IMR-90 (cell line): ENCODE results near the gene PLPP7.

Experiments used
- CEBPB ChIP-seq: IDR thresholded peaks from 2 replicates; pipeline ENCODE4 v1.6.1; 2012; ENCODE audit warnings: low read depth, low read length, improper control_type of control experiment
- FOS ChIP-seq: fragments of 150-350 bp; IDR thresholded peaks from 2 replicates; pipeline ENCODE4 v1.6.1; 2016; ENCODE audit warnings: low read depth, low read length
- MAFK ChIP-seq: IDR thresholded peaks from 2 replicates; pipeline ENCODE4 v1.6.1; 2012; ENCODE audit warnings: low read depth, low read length, improper control_type of control experiment
- NFE2L2 ChIP-seq: fragments of 150-350 bp; IDR thresholded peaks from 2 replicates; pipeline ENCODE4 v1.6.1; 2016; ENCODE audit warnings: low read depth, mild to moderate bottlenecking, low read length
- POLR2A ChIP-seq: IDR thresholded peaks from 2 replicates; pipeline ENCODE4 v1.6.1; 2012; ENCODE audit warnings: mild to moderate bottlenecking, low read depth, low read length
- RAD21 ChIP-seq: IDR thresholded peaks from 2 replicates; pipeline ENCODE4 v1.6.1; 2012; ENCODE audit warnings: low read length, improper control_type of control experiment
- SMC3 ChIP-seq: fragments of 150-350 bp; IDR thresholded peaks from 2 replicates; pipeline ENCODE4 v1.6.1; 2016; ENCODE audit warnings: low read depth, mild to moderate bottlenecking, antibody characterized with exemption, low read length, moderate library complexity
- TF ChIP-seq, protein P1 (sequence below): conservative IDR thresholded peaks from 2 replicates; pipeline ENCODE4 v1.5.1; 2012; ENCODE audit warnings: mild to moderate bottlenecking, low read depth, low read length, improper control_type of control experiment
- TF ChIP-seq, protein P2 (sequence below): fragments of 150-350 bp; IDR thresholded peaks from 2 replicates; pipeline ENCODE4 v1.6.1; 2016; ENCODE audit warnings: low read depth, mild to moderate bottlenecking, low read length, moderate library complexity, borderline replicate concordance
- TF ChIP-seq, protein P3 (sequence below): fragments of 150-350 bp; IDR thresholded peaks from 2 replicates; pipeline ENCODE4 v1.6.1; 2017; ENCODE audit warnings: mild to moderate bottlenecking, antibody characterized with exemption, low read length, low read depth

DNA sequence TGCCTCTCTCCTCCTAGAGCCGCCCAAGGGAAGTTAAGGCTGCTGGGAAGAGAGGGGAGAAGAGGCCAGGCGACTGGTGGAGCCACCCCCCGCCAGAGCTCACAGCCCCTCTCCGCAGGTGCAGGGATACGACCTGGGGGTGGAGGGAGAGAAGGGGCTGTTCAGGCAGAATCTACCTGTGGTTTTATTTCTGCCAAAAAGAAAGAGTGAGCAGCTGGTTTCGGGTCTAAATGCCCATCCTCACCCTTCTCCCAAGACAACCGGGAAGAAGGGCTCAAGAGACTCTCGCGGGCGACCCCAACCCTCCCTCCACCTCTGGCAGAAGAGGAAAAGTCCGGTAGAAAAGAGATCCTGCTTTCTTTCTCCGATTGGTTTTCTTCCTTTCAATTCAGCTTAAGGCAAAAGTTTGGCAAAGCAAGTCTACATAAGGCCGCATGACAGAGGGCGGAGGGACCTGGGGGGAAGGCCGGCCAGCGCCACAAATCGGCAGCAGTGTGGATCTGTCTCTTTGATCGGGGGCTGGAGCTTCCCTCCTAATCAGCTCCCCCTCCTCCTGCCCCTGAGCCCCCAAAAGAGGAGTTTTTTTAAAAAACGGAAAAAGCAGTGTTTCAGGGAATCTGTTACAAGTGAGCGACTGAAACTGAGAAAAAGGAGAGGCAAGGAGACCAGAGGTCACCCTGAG is 29.5 kb upstream of the PLPP7 start:
- TF ChIP-seq SMC3 = no peak
- TF ChIP-seq NFE2L2 = no peak
- TF ChIP-seq, protein P1, sequence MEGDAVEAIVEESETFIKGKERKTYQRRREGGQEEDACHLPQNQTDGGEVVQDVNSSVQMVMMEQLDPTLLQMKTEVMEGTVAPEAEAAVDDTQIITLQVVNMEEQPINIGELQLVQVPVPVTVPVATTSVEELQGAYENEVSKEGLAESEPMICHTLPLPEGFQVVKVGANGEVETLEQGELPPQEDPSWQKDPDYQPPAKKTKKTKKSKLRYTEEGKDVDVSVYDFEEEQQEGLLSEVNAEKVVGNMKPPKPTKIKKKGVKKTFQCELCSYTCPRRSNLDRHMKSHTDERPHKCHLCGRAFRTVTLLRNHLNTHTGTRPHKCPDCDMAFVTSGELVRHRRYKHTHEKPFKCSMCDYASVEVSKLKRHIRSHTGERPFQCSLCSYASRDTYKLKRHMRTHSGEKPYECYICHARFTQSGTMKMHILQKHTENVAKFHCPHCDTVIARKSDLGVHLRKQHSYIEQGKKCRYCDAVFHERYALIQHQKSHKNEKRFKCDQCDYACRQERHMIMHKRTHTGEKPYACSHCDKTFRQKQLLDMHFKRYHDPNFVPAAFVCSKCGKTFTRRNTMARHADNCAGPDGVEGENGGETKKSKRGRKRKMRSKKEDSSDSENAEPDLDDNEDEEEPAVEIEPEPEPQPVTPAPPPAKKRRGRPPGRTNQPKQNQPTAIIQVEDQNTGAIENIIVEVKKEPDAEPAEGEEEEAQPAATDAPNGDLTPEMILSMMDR = no peak
- no peak for TF ChIP-seq RAD21
- TF ChIP-seq CEBPB = no peak
- TF ChIP-seq, protein P2, sequence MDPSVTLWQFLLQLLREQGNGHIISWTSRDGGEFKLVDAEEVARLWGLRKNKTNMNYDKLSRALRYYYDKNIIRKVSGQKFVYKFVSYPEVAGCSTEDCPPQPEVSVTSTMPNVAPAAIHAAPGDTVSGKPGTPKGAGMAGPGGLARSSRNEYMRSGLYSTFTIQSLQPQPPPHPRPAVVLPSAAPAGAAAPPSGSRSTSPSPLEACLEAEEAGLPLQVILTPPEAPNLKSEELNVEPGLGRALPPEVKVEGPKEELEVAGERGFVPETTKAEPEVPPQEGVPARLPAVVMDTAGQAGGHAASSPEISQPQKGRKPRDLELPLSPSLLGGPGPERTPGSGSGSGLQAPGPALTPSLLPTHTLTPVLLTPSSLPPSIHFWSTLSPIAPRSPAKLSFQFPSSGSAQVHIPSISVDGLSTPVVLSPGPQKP = no peak
- no peak for TF ChIP-seq POLR2A
- TF ChIP-seq, protein P3, sequence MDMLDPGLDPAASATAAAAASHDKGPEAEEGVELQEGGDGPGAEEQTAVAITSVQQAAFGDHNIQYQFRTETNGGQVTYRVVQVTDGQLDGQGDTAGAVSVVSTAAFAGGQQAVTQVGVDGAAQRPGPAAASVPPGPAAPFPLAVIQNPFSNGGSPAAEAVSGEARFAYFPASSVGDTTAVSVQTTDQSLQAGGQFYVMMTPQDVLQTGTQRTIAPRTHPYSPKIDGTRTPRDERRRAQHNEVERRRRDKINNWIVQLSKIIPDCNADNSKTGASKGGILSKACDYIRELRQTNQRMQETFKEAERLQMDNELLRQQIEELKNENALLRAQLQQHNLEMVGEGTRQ = no peak
- TF ChIP-seq MAFK = no peak
- no peak for TF ChIP-seq FOS
